H9 (cell line): ENCODE data around the gene MGAT5B. TPM values are rescaled to one million over a fixed set of nuclear protein-coding genes. Genes with fewer than 3 reads are reported as not detected.

Experiments
- DNase-seq: peaks from one replicate; pipeline ENCODE4 v3.0.0-alpha.2; 2017
- H2AFZ ChIP-seq: one replicate; pipeline ENCODE4 v1.6.1; 2013; ENCODE audit warnings: mild to moderate bottlenecking, low read length, control low read depth, moderate library complexity
- H2AK5ac ChIP-seq: 2 replicates; pipeline ENCODE4 v1.6.1; 2013; ENCODE audit warnings: low read length, control low read depth, mixed read lengths; ENCODE audit not compliant: insufficient read length
- H2BK120ac ChIP-seq: one replicate; pipeline ENCODE4 v1.6.1; 2013; ENCODE audit warnings: low read depth, mild to moderate bottlenecking, low read length, control low read depth, inconsistent platforms; ENCODE audit not compliant: poor library complexity, severe bottlenecking
- H2BK12ac ChIP-seq: 2 replicates; pipeline ENCODE4 v1.6.1; 2013; ENCODE audit warnings: low read length, control low read depth, mixed read lengths, low read depth; ENCODE audit not compliant: insufficient read length
- H2BK15ac ChIP-seq: 2 replicates; pipeline ENCODE4 v1.6.1; 2013; ENCODE audit warnings: low read depth, low read length, control low read depth
- H2BK20ac ChIP-seq: one replicate; pipeline ENCODE4 v1.6.1; 2013; ENCODE audit warnings: low read depth, mild to moderate bottlenecking, low read length, control low read depth, inconsistent platforms; ENCODE audit not compliant: poor library complexity, severe bottlenecking
- H2BK5ac ChIP-seq: 2 replicates; pipeline ENCODE4 v1.6.1; 2013; ENCODE audit warnings: low read length, control low read depth, mixed read lengths; ENCODE audit not compliant: insufficient read length
- H3K14ac ChIP-seq: 2 replicates; pipeline ENCODE4 v1.6.1; 2013; ENCODE audit warnings: low read length, control low read depth; ENCODE audit not compliant: insufficient read depth
- H3K18ac ChIP-seq: 2 replicates; pipeline ENCODE4 v1.6.1; 2013; ENCODE audit warnings: low read depth, mild to moderate bottlenecking, mixed read lengths, low read length, control low read depth; ENCODE audit not compliant: insufficient read length
- H3K23ac ChIP-seq: 2 replicates; pipeline ENCODE4 v1.6.1; 2013; ENCODE audit warnings: low read length, control low read depth, mixed read lengths, low read depth; ENCODE audit not compliant: insufficient read length
- H3K23me2 ChIP-seq: 2 replicates; pipeline ENCODE4 v1.6.1; 2013; ENCODE audit warnings: low read depth, mild to moderate bottlenecking, mixed read lengths, low read length, control low read depth; ENCODE audit not compliant: insufficient read length, poor library complexity, severe bottlenecking
- H3K27ac ChIP-seq: 2 replicates; pipeline ENCODE4 v1.5.1; 2013; ENCODE audit warnings: low read length, control low read depth, mixed read lengths, low read depth; ENCODE audit not compliant: insufficient read length
- H3K27me3 ChIP-seq: 2 replicates; pipeline ENCODE4 v1.6.1; 2013; ENCODE audit warnings: low read length, control low read depth, inconsistent platforms; ENCODE audit not compliant: insufficient read depth
- H3K4ac ChIP-seq: 2 replicates; pipeline ENCODE4 v1.6.1; 2013; ENCODE audit warnings: low read depth, mild to moderate bottlenecking, control low read depth, inconsistent platforms, low read length, moderate library complexity
- H3K4me1 ChIP-seq: 2 replicates; pipeline ENCODE4 v1.6.1; 2013; ENCODE audit warnings: low read length, control low read depth, inconsistent platforms; ENCODE audit not compliant: insufficient read depth
- H3K4me2 ChIP-seq: 2 replicates; pipeline ENCODE4 v1.6.1; 2013; ENCODE audit warnings: low read length, control low read depth, mixed read lengths; ENCODE audit not compliant: insufficient read length, insufficient read depth
- H3K56ac ChIP-seq: 2 replicates; pipeline ENCODE4 v1.6.1; 2013; ENCODE audit warnings: low read depth, mild to moderate bottlenecking, mixed read lengths, low read length, control low read depth; ENCODE audit not compliant: insufficient read length
- H3K79me1 ChIP-seq: 2 replicates; pipeline ENCODE4 v1.6.1; 2013; ENCODE audit warnings: low read depth, mild to moderate bottlenecking, moderate library complexity, low read length, control low read depth, inconsistent platforms; ENCODE audit not compliant: insufficient read depth, poor library complexity, severe bottlenecking
- H3K79me2 ChIP-seq: 2 replicates; pipeline ENCODE4 v1.6.1; 2013; ENCODE audit warnings: low read length, control low read depth, inconsistent platforms; ENCODE audit not compliant: insufficient read depth
- H3K9ac ChIP-seq: 2 replicates; pipeline ENCODE4 v1.6.1; 2013; ENCODE audit warnings: low read length, control low read depth, mixed read lengths; ENCODE audit not compliant: insufficient read length; ENCODE audit errors: extremely low read depth
- H3K9me3 ChIP-seq: one replicate; pipeline ENCODE4 v1.6.1; 2013; ENCODE audit warnings: low read depth, low read length, inconsistent platforms; ENCODE audit not compliant: control insufficient read depth
- H3T11ph ChIP-seq: one replicate; pipeline ENCODE4 v1.6.1; 2013; ENCODE audit warnings: mild to moderate bottlenecking, low read length, control low read depth, inconsistent platforms
- H4K20me1 ChIP-seq: one replicate; pipeline ENCODE4 v1.6.1; 2013; ENCODE audit not compliant: control insufficient read depth, insufficient read length, insufficient read depth
- H4K5ac ChIP-seq: 2 replicates; pipeline ENCODE4 v1.6.1; 2013; ENCODE audit warnings: low read depth, mild to moderate bottlenecking, mixed read lengths, low read length, control low read depth; ENCODE audit not compliant: insufficient read length
- H4K8ac ChIP-seq: replicated peaks from 2 replicates; pipeline ENCODE4 v1.6.1; 2013; ENCODE audit warnings: low read length, control low read depth, mixed read lengths, low read depth; ENCODE audit not compliant: insufficient read length
- H4K91ac ChIP-seq: 2 replicates; pipeline ENCODE4 v1.6.1; 2013; ENCODE audit warnings: low read depth, mild to moderate bottlenecking, moderate library complexity, mixed read lengths, low read length, control low read depth; ENCODE audit not compliant: insufficient read length
- H3K27ac Mint-ChIP-seq, 3 experiments: 2 replicates in 2 of 3; 3 replicates in 1 of 3; pipeline ENCODE4 v1.8.0; 2020 to 2021; ENCODE audit warnings: mixed read lengths in 3 of 3, mild to moderate bottlenecking in 1 of 3, moderate library complexity in 1 of 3
- H3K27me3 Mint-ChIP-seq: 2 replicates; pipeline ENCODE4 v1.8.0; 2021; ENCODE audit warnings: low read depth, mild to moderate bottlenecking, moderate library complexity, mixed read lengths
- H3K36me3 Mint-ChIP-seq, 3 experiments: 2 replicates in 2 of 3; 3 replicates in 1 of 3; pipeline ENCODE4 v1.8.0; 2020 to 2021; ENCODE audit warnings: low read depth in 3 of 3, mixed read lengths in 3 of 3; ENCODE audit not compliant: insufficient read depth in 1 of 3
- H3K4me1 Mint-ChIP-seq, 2 experiments: 2 replicates each; pipeline ENCODE4 v1.8.0; 2020; ENCODE audit warnings: mixed read lengths in 2 of 2
- H3K4me3 Mint-ChIP-seq, 2 experiments: 2 replicates in 1 of 2; 3 replicates in 1 of 2; pipeline ENCODE4 v1.8.0; 2020 to 2021; ENCODE audit warnings: mild to moderate bottlenecking in 2 of 2, mixed read lengths in 2 of 2, moderate library complexity in 1 of 2
- H3K9me3 Mint-ChIP-seq, 2 experiments: 2 replicates in 1 of 2; 3 replicates in 1 of 2; pipeline ENCODE4 v1.8.0; 2020; ENCODE audit warnings: mild to moderate bottlenecking in 2 of 2, mixed read lengths in 2 of 2, moderate library complexity in 1 of 2
- WGBS: extraction: QIAGEN DNeasy Blood & Tissue Kit; methylation state at CpG from one replicate; pipeline ENCODE4 v1.1.7; 2013; ENCODE audit warnings: missing lambda C conversion rate, low lambda C conversion rate, mixed read lengths; ENCODE audit not compliant: insufficient read length; ENCODE audit errors: extremely low coverage; 5-methylcytosine and 5-hydroxymethylcytosine counted together
- total RNA-seq: library from RNA; stranded (reverse); gene quantifications from 2 replicates; pipeline ENCODE4 v1.2.1, GENCODE V29; 2021
- TF ChIP-seq, protein P1 (sequence below): fragments of 200-600 bp; sonication (generic); conservative IDR thresholded peaks from 3 replicates; pipeline ENCODE4 v1.8.0; 2021; ENCODE audit warnings: antibody characterized with exemption, mild to moderate bottlenecking

Gene MGAT5B
- total RNA-seq, 1 experiment from 2014 or later: 4.9 TPM

DNA sequence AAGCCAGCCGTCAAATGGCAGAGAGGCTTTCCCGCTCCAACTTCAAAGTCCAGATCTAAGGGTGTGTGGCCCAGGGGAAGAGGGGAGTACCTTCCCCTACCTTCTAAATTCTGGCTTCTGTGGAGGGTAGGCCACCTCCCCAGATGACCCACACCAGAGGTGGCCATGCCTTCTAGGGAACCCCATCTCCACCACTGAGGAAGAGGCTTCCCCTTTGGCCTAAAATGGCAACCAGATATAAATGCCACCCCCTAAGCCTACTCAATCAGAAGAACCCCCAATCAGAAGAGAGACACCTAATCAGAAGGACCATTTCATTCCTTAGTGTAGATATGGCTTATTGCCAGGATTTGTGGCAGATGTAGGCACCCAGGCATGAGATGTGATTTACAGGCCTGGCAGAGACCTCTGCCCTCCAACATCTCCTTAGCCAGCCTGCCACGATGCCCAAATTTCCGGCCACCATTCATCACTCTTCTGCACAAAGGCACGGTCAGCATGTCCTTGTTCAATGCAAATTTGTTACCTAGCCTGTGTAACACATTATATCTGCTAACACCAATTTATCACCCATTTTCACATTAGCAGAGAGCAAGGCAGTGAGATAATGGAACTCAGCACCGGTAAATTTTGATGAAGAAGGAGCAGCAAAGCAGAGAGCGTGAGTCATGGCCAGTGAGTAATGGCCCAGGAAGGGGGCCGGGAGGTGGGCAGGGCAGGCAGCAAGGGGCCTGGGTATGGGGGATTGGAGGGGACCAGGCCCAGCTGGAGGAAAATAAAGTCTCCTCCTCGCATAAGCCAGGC lies 1.2 kb upstream of the MGAT5B start:
- Mint-ChIP-seq H3K27me3 (peaks cover 48% of the 10 kb centered on the region), H3K4me1 (peaks cover 12 to 13% of the 10 kb centered on the region in 2 experiments), H3K27ac (no peak overlapping the region), H3K9me3 (no peaks in the 10 kb centered on the region; a peak in 2 of 5 replicates), H3K4me3 (peak overlapping the region; percentile 61 to 83), H3K36me3 (no peaks in the 10 kb centered on the region; a peak in 1 of 7 replicates)
- Histone ChIP-seq H3K4ac (no peak overlapping the region), H2BK12ac (no peak overlapping the region), H3K56ac (no peak overlapping the region), H3K79me2 (no peaks in the 10 kb centered on the region), H3K27me3 (peaks cover 4% of the 10 kb centered on the region; the same call in 1 of the 2 replicates), H2BK5ac (no peak overlapping the region), H3K4me1 (peaks cover 3% of the 10 kb centered on the region; the same call in 1 of the 2 replicates), H3K14ac (no peak overlapping the region), H4K8ac (no peak overlapping the region), H3K79me1 (no peaks in the 10 kb centered on the region), H3K4me2 (peak overlapping the region; percentile 44), H3K18ac (no peak overlapping the region), H3T11ph (no peak overlapping the region), H4K20me1 (peaks cover 5% of the 10 kb centered on the region), H2BK120ac (no peak overlapping the region), H3K23ac (no peak overlapping the region), H3K9ac (no peak overlapping the region), H3K9me3 (no peaks in the 10 kb centered on the region), H2AFZ (no peak overlapping the region), H3K27ac (no peak overlapping the region), H2BK20ac (no peak overlapping the region), H2AK5ac (no peak overlapping the region), H4K5ac (no peak overlapping the region), H2BK15ac (no peak overlapping the region), H4K91ac (no peak overlapping the region), H3K23me2 (peaks cover 17% of the 10 kb centered on the region)
- no peak for DNase-seq
- TF ChIP-seq, protein P1, sequence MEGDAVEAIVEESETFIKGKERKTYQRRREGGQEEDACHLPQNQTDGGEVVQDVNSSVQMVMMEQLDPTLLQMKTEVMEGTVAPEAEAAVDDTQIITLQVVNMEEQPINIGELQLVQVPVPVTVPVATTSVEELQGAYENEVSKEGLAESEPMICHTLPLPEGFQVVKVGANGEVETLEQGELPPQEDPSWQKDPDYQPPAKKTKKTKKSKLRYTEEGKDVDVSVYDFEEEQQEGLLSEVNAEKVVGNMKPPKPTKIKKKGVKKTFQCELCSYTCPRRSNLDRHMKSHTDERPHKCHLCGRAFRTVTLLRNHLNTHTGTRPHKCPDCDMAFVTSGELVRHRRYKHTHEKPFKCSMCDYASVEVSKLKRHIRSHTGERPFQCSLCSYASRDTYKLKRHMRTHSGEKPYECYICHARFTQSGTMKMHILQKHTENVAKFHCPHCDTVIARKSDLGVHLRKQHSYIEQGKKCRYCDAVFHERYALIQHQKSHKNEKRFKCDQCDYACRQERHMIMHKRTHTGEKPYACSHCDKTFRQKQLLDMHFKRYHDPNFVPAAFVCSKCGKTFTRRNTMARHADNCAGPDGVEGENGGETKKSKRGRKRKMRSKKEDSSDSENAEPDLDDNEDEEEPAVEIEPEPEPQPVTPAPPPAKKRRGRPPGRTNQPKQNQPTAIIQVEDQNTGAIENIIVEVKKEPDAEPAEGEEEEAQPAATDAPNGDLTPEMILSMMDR: no peak
- WGBS: no CpG with 5 or more reads among the region's 9 CpGs
